Lung (tissue), 13 donors: Measurements from ENCODE around the gene CREG2. TPM values are rescaled to one million over a fixed set of nuclear protein-coding genes. Genes with fewer than 3 reads are reported as not detected.

Experiments
- ATAC-seq: fragments of 200-7000 bp; cut with Tn5 transposase; one replicate; pipeline ENCODE4 v1.9.1; 2020; ENCODE audit warnings: moderate number of reproducible peaks; ENCODE audit not compliant: insufficient read depth, low FRiP score
- DNase-seq, 3 donors: peaks; one replicate each; pipeline ENCODE4 v3.0.0-alpha.2; 2013 to 2017
- H3K27ac ChIP-seq, 2 donors: one replicate each; pipeline ENCODE4 v1.5.1; 2013; ENCODE audit warnings: mild to moderate bottlenecking in 2 of 2, moderate library complexity in 2 of 2, control low read depth in 1 of 2, inconsistent platforms in 1 of 2, low read depth in 1 of 2, low read length in 1 of 2
- H3K27me3 ChIP-seq, 3 donors: one replicate each; pipeline ENCODE4 v1.5.1; 2013; ENCODE audit warnings: low read length in 2 of 3; ENCODE audit not compliant: control insufficient read depth in 3 of 3, insufficient read depth in 3 of 3
- H3K36me3 ChIP-seq, 4 donors: one replicate each; pipeline ENCODE4 v1.5.1; 2013; ENCODE audit warnings: low read length in 4 of 4, mild to moderate bottlenecking in 1 of 4, moderate library complexity in 1 of 4; ENCODE audit not compliant: control insufficient read depth in 4 of 4, insufficient read depth in 4 of 4
- H3K4me1 ChIP-seq, 5 donors: one replicate each; pipeline ENCODE4 v1.5.1; 2013; ENCODE audit warnings: low read length in 5 of 5, mild to moderate bottlenecking in 2 of 5, moderate library complexity in 1 of 5; ENCODE audit not compliant: control insufficient read depth in 5 of 5, insufficient read depth in 5 of 5
- H3K4me3 ChIP-seq: one replicate; pipeline ENCODE4 v1.5.1; 2013; ENCODE audit warnings: mild to moderate bottlenecking, control low read depth, moderate library complexity
- H3K9ac ChIP-seq, 2 donors: one replicate each; pipeline ENCODE4 v1.5.1; 2013; ENCODE audit warnings: low read length in 2 of 2, control low read depth in 1 of 2; ENCODE audit not compliant: insufficient read depth in 1 of 2
- H3K9me3 ChIP-seq, 4 donors: one replicate each; pipeline ENCODE4 v1.5.1; 2013; ENCODE audit warnings: low read length in 3 of 4, mild to moderate bottlenecking in 1 of 4, moderate library complexity in 1 of 4; ENCODE audit not compliant: control insufficient read depth in 4 of 4, insufficient read depth in 3 of 4
- WGBS, 2 donors: extraction: QIAGEN DNeasy Blood & Tissue Kit; methylation state at CpG; one replicate each; pipeline ENCODE4 v1.1.7; 2013; 5-methylcytosine and 5-hydroxymethylcytosine counted together
- polyA plus RNA-seq, 2 donors: library from polyadenylated mRNA; stranded (reverse); fragments of 200-250 nt; gene quantifications; one replicate each; pipeline ENCODE4 v1.2.1, GENCODE V29; 2013
- small RNA-seq: library from RNA; depleted of rRNA; stranded (forward); fragments of <200 nt; gene quantifications from one replicate; pipeline ENCODE3, GENCODE V24; 2014; ENCODE audit warnings: low replicate concordance
- total RNA-seq, 2 donors: library from RNA; depleted of rRNA in 1 of 2; stranded (reverse); fragments of >200 nt in 1 of 2; gene quantifications; one replicate each; pipeline ENCODE4 v1.2.1, GENCODE V29; 2014 to 2021
- TF ChIP-seq, protein P1 (sequence below): IDR thresholded peaks from 2 replicates; pipeline ENCODE4 v1.5.1; 2012; ENCODE audit warnings: mild to moderate bottlenecking; ENCODE audit errors: control extremely low read depth, extremely low read depth
- donor health status: control.
- donor health status: control.
- donor health status: Bipolar disorder and iron deficiency.
- donor health status: healthy.
- donor health status: DM: yes; HTN: yes; CAD: no.

The CREG2 gene
- total and polyA plus RNA-seq, 4 donors: 0.06 to 0.67 (median 0.08) TPM; not detected in 1

DNA sequence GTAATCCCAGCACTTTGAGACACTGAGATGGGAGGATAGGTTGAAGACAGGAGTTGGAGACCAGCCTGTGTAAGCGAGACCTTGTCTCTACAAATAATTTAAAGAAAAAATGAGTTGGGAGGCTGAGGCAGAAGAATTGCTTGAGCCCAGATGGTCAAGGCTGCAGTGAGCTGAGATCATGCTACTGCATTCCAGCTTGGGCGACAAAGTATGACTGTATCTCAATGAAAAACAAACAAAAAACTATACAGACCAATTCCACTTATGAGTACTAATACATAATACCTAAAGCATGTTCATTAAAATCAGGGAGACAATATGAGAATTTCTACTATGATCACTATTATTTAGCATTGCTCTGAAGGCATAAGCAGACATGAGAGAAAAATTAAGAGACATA is 91.4 kb downstream of the CREG2 start:
- TF ChIP-seq, protein P1, sequence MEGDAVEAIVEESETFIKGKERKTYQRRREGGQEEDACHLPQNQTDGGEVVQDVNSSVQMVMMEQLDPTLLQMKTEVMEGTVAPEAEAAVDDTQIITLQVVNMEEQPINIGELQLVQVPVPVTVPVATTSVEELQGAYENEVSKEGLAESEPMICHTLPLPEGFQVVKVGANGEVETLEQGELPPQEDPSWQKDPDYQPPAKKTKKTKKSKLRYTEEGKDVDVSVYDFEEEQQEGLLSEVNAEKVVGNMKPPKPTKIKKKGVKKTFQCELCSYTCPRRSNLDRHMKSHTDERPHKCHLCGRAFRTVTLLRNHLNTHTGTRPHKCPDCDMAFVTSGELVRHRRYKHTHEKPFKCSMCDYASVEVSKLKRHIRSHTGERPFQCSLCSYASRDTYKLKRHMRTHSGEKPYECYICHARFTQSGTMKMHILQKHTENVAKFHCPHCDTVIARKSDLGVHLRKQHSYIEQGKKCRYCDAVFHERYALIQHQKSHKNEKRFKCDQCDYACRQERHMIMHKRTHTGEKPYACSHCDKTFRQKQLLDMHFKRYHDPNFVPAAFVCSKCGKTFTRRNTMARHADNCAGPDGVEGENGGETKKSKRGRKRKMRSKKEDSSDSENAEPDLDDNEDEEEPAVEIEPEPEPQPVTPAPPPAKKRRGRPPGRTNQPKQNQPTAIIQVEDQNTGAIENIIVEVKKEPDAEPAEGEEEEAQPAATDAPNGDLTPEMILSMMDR: no peak
- no peak for DNase-seq
- Histone ChIP-seq H3K4me3 (no peak overlapping the region), H3K27me3 (no peaks in the 10 kb centered on the region), H3K9ac (no peak overlapping the region), H3K4me1 (peaks cover 0 to 17% (median 0%) of the 10 kb centered on the region in 5 donors), H3K9me3 (no peaks in the 10 kb centered on the region), H3K27ac (no peak overlapping the region), H3K36me3 (peaks cover 0 to 14% (median 4%) of the 10 kb centered on the region in 4 donors)
- no peak for ATAC-seq
- 79 to 89% methylated on average over 2 of the region's 2 CpGs for WGBS, 2 donors

Small RNA genes lying within 50 kb of the gene (small RNA-seq; reads per million reads assigned to genes)
- gene MIR5696: 0.13 reads per million

Other genes starting within 250 kb of the CREG2 start
- 10 to 100 TPM; 35.4 to 40.7 TPM for gene TBC1D8, start 236.1 kb downstream of the CREG2 start, total RNA-seq
- 10 to 100 TPM; 15.8 to 24.1 TPM for gene TBC1D8, start 236.1 kb downstream of the CREG2 start, polyA plus RNA-seq
- gene CNOT11, start 134.6 kb downstream of the CREG2 start, total RNA-seq: 10 to 100 TPM; 23.7 to 32.5 TPM
- 10 to 100 TPM; 16.4 to 23.7 TPM for gene CNOT11, start 134.6 kb downstream of the CREG2 start, polyA plus RNA-seq
- 100 to 1,000 TPM in 1 of 2 donors, 10 to 100 TPM in 1; 92.2 to 106 TPM for gene RNF149, start 78.8 kb downstream of the CREG2 start, total RNA-seq
- gene RNF149, start 78.8 kb downstream of the CREG2 start, polyA plus RNA-seq: 10 to 100 TPM; 46.7 to 94.5 TPM
- under 1 TPM; 0.58 to 0.88 TPM for gene RFX8, start 87.6 kb upstream of the CREG2 start, total RNA-seq
- gene RFX8, start 87.6 kb upstream of the CREG2 start, polyA plus RNA-seq: under 1 TPM; 0.11 to 0.14 TPM